Measurements from ENCODE around the gene ACOT12. TPM values are rescaled to one million over a fixed set of nuclear protein-coding genes. Genes with fewer than 3 reads are reported as not detected.
"Not testable (repeated sequence)": the region's sequence is repeated elsewhere in the genome, so short reads cannot be mapped to it uniquely, and the experiment has no call there.

The ACOT12 gene
- total RNA-seq, 2 donors from 2014 or later = not detected

DNA sequence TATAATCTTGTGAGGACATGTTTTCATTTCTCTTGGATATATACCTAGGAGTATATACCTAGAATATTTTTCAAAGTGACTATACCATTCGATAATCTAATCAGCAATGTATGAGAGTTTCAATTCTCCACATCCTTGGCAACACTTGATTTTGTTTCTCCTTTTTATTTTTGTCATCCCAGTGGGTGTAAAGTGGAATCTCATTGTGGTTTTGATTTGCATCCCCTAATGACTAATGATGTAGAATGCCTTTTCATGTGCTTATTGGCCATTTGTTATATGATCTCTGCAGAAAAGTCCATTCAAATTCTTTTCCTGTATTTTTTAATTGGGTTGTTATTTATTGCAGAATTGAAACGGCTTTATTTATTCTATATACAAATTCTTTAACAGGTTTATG, 77.4 kb downstream of the ACOT12 start:
- Mint-ChIP-seq H3K9me3 (no peaks in the 10 kb centered on the region), H3K36me3 (no peaks in the 10 kb centered on the region), H3K27ac (no peak overlapping the region)
- no peak for ATAC-seq
- DNase-seq (ENCODE audit: low spot score in 2 of 2) = no peak

DNA sequence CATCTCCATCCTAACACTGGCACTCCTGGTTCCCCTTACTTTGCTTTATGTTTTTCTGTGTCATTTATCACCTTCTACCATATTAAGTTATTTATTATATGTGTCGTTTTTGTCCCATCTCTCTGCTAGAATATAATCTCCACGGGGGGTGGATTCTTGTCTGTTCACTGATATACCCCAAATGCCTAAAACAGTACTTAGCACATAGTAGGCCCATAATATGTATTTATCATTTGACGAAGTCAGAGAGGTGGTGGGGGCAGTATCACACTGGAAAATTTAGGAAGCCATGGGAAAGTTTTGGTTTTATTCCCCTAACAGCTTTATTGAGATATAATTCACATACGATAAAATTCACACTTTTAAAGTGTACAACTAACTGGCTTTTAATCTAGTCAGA, 78.1 kb downstream of the ACOT12 start:
- Mint-ChIP-seq H3K9me3 (no peaks in the 10 kb centered on the region), H3K27ac (no peak overlapping the region), H3K36me3 (no peaks in the 10 kb centered on the region)
- DNase-seq (ENCODE audit: low spot score in 2 of 2) (no peak), ATAC-seq (no peak)

GRCh38 chr5:81315336-81315735, 78.6 kb downstream of the ACOT12 start:
- no peak overlapping the region for H3K27ac Mint-ChIP-seq
- ATAC-seq (no peak), DNase-seq (ENCODE audit: low spot score in 2 of 2) (no peak)
- no peaks in the 10 kb centered on the region for H3K36me3 Mint-ChIP-seq
- H3K9me3 Mint-ChIP-seq = no peaks in the 10 kb centered on the region

DNA sequence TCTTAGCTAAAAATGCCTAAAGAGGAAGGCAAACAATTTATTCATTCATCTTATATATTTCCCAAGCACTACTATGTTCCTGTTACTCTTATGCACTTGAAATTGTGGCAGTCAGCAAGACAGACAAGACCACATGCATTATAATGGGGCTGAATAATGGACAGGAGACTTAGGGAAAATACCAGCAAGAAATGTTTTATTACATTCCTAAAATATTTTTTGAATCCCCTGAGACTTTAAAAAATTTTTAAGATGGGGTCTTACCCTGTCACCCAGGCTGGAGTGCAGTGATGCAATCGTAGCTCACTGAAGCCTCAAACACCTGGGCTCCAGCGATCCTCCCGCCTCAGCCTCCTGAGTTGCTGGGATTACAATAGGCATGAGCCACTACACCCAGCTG, 79.4 kb downstream of the ACOT12 start:
- ATAC-seq (no peak), DNase-seq (ENCODE audit: low spot score in 2 of 2) (no peak)
- no peaks in the 10 kb centered on the region for H3K9me3 Mint-ChIP-seq
- no peak overlapping the region for H3K27ac Mint-ChIP-seq
- no peaks in the 10 kb centered on the region for H3K36me3 Mint-ChIP-seq

- no peak overlapping the region for H3K27ac Mint-ChIP-seq
- no peak for DNase-seq (ENCODE audit: low spot score in 2 of 2)
- ATAC-seq = no peak
- no peaks in the 10 kb centered on the region for H3K36me3 Mint-ChIP-seq
- no peaks in the 10 kb centered on the region for H3K9me3 Mint-ChIP-seq
Measured at GRCh38 chr5:81313686-81314085, 80.2 kb downstream of the ACOT12 start.

GRCh38 chr5:81313278-81313677, 80.7 kb downstream of the ACOT12 start:
- ATAC-seq (no peak), DNase-seq (ENCODE audit: low spot score in 2 of 2) (no peak)
- H3K9me3 Mint-ChIP-seq = no peaks in the 10 kb centered on the region
- no peaks in the 10 kb centered on the region for H3K36me3 Mint-ChIP-seq
- H3K27ac Mint-ChIP-seq = no peak overlapping the region

GRCh38 chr5:81310402-81311063, 83.4 kb downstream of the ACOT12 start:
- Mint-ChIP-seq H3K9me3 (no peaks in the 10 kb centered on the region), H3K36me3 (no peaks in the 10 kb centered on the region), H3K27ac (no peak overlapping the region)
- ATAC-seq = no peak
- DNase-seq (ENCODE audit: low spot score in 2 of 2) = no peak

DNA sequence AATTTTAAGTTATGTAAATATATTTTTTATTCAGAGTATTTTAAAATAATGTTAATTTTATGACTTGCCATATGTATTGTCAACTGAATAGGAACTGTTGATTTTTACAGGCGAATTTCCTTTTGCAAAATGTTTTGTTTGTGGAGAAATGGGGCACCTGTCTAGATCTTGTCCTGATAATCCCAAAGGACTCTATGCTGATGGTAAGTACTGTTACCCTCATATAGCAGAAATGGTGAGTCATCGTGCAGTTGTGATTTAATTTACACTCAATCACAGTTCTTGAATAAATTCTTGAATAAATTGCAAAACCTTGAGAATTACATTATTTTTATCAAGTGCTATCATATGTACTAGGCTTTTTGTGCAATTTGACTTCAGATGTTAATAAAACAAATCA, 85.1 kb downstream of the ACOT12 start:
- Mint-ChIP-seq H3K27ac (no peak overlapping the region), H3K36me3 (peaks cover 0 to 6% of the 10 kb centered on the region in 2 donors), H3K9me3 (no peaks in the 10 kb centered on the region)
- no peak for DNase-seq (ENCODE audit: low spot score in 2 of 2)
- no peak for ATAC-seq

DNA sequence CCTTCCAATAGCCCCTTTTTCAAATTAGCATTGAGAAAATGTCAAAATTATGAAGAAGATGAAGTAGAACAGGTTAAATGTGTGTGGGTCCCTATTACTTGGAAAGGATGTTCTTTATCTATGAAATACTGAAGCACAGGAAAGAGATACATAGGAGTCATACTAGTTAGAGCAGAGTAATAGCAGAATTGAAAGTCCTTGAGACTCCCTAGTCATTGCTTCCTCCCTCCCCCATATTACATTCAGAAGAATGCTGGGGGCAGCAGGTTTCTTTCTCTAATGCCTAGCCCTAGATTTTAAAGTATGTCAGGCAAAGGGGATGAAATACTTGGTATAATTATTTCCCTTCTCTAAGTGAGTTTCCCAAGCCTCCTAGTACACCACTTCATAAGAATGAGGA, 88.1 kb downstream of the ACOT12 start:
- no peak for DNase-seq (ENCODE audit: low spot score in 2 of 2)
- peaks cover 6 to 14% of the 10 kb centered on the region in 2 donors for H3K36me3 Mint-ChIP-seq
- no peak overlapping the region for H3K27ac Mint-ChIP-seq
- H3K9me3 Mint-ChIP-seq = no peaks in the 10 kb centered on the region
- peak in 1 of 2 donors; percentile 65 for ATAC-seq

- Mint-ChIP-seq H3K9me3 (no peaks in the 10 kb centered on the region), H3K27ac (no peak overlapping the region), H3K36me3 (peaks cover 6 to 18% of the 10 kb centered on the region in 2 donors)
- DNase-seq (ENCODE audit: low spot score in 2 of 2) = no peak
- no peak for ATAC-seq
Measured at GRCh38 chr5:81303563-81303962, 90.4 kb downstream of the ACOT12 start.

- ATAC-seq (no peak), DNase-seq (ENCODE audit: low spot score in 2 of 2) (no peak)
- Mint-ChIP-seq H3K27ac (peak overlapping the region in 1 of 2 donors; percentile 95), H3K9me3 (no peaks in the 10 kb centered on the region), H3K36me3 (peaks cover 6 to 18% of the 10 kb centered on the region in 2 donors)
Measured at GRCh38 chr5:81302596-81302995, 91.3 kb downstream of the ACOT12 start.

- peak within 1 kb of the TSS; percentile 95 for H3K27ac Mint-ChIP-seq
- peak; percentile 86 to 90 for DNase-seq (ENCODE audit: low spot score in 2 of 2)
- ATAC-seq = peak; percentile 95 to 98
- no peaks in the 10 kb centered on the region for H3K9me3 Mint-ChIP-seq
- peaks cover 6 to 18% of the 10 kb centered on the region in 2 donors for H3K36me3 Mint-ChIP-seq
Measured at GRCh38 chr5:81301271-81302015, 92.5 kb downstream of the ACOT12 start, which contains the start of gene ZCCHC9. Gene ZCCHC9 (plus strand): TSS chr5:81301587. CDS start chr5:81304758, 3,171 bp downstream.

- Mint-ChIP-seq H3K27ac (peak overlapping the region; percentile 95), H3K9me3 (no peaks in the 10 kb centered on the region), H3K36me3 (peaks cover 6 to 18% of the 10 kb centered on the region in 2 donors)
- ATAC-seq = no peak
- DNase-seq (ENCODE audit: low spot score in 2 of 2) = no peak
Measured at GRCh38 chr5:81300921-81301270, 93.0 kb downstream of the ACOT12 start.

DNA sequence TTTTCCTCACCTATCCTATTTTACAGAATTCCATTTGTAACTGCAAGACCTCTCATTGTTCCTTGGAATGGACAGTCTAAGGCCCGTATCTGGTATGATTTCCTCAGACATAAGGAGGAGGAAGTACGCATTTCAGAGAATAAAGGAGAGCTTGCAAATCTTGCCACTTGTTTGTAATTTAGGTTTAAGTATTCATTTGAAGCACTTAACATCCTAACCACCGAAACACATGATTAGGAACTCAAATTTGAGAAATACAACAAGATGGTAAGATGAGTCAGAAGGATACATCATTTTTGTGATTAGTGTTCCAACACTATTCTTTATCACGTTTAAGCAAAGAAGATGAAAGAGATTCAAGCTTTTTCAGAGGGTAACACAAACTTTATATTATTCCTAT, 96.4 kb downstream of the ACOT12 start:
- DNase-seq (ENCODE audit: low spot score in 2 of 2) = no peak
- Mint-ChIP-seq H3K27ac (no peak overlapping the region), H3K9me3 (peaks cover 10 to 14% of the 10 kb centered on the region in 2 donors), H3K36me3 (peaks cover 26 to 30% of the 10 kb centered on the region in 2 donors)
- no peak for ATAC-seq

DNA sequence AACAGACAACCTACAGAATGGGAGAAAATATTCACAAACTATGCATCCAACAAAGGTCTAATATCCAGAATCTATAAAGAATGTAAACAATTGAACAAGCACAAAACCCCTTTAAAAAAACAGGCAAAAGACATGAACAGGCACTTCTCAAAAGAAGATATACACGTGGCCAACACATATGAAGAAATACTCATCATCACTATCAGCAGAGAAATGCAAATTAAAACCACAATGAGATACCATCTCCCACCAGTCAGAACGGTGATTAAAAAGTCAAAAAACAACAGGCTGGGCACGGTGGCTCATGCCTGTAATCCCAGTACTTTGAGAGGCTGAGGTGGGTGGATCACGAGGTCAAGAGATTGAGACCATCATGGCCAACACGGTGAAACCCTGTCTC, 99.9 kb downstream of the ACOT12 start:
- Mint-ChIP-seq H3K36me3 (peaks cover 29 to 50% of the 10 kb centered on the region in 2 donors), H3K9me3 (peaks cover 10 to 20% of the 10 kb centered on the region in 2 donors)
- peak in 1 of 2 donors; percentile 47 for ATAC-seq
- not testable (repeated sequence) for H3K27ac Mint-ChIP-seq; DNase-seq (ENCODE audit: low spot score in 2 of 2)

DNA sequence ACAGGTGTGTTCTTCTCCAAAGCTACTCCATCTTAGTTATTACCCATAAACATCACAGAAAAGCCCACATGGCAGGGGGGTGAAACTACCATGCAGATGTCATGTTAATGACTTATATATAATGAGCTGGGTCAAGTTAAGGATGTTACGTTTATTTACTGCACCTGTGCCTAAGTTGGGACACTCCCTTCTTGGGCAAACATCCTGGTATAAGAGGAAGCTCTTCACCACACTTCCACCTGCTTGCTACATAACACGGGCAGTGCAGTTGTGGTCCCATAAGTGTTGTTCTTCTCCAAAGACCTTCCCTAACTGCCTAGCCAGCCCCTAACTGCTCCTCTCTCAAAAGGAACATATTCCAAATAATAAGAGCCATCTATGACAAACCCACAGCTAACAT, 101.8 kb downstream of the ACOT12 start:
- H3K9me3 Mint-ChIP-seq = peaks cover 10 to 20% of the 10 kb centered on the region in 2 donors

DNA sequence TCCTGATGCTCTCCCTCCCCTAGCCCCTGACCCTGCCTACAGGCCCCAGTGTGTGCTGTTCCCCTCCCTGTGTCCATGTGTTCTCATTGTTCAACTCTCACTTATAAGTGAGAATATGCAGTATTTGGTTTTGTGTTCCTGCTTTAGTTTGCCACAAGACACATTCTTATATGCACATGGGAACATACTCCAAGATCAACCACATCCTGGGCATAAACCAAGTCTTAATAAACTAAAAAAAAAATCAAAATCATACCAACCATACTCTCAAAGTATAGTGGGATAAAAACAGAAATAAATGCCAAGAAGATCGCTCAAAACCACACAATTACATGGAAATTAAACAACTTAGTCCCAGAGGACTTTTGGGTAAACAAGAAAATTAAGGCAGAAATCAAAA, 103.8 kb downstream of the ACOT12 start:
- peaks cover 10 to 20% of the 10 kb centered on the region in 2 donors for H3K9me3 Mint-ChIP-seq
- H3K27ac Mint-ChIP-seq = peak overlapping the region in 1 of 2 donors; percentile 3
- peaks cover 29 to 56% of the 10 kb centered on the region in 2 donors for H3K36me3 Mint-ChIP-seq
- ATAC-seq (no peak), DNase-seq (ENCODE audit: low spot score in 2 of 2) (no peak)

More for the DNA sequence above, 101.8 kb downstream of the ACOT12 start:
- peaks cover 29 to 50% of the 10 kb centered on the region in 2 donors for H3K36me3 Mint-ChIP-seq
- no peak for ATAC-seq
- DNase-seq (ENCODE audit: low spot score in 2 of 2) = no peak
- no peak overlapping the region for H3K27ac Mint-ChIP-seq

- ATAC-seq (peak in 1 of 2 donors; percentile 25), DNase-seq (ENCODE audit: low spot score in 2 of 2) (no peak)
Measured at GRCh38 chr5:81288021-81288433, 105.9 kb downstream of the ACOT12 start.

More at GRCh38 chr5:81288021-81288433, 105.9 kb downstream of the ACOT12 start:
- no peak overlapping the region for H3K27ac Mint-ChIP-seq
- peaks cover 18 to 37% of the 10 kb centered on the region in 2 donors for H3K36me3 Mint-ChIP-seq
- peaks cover 2 to 9% of the 10 kb centered on the region in 2 donors for H3K9me3 Mint-ChIP-seq

Measured in activated naive CD4-positive, alpha-beta T cell treated with anti-CD3 and anti-CD28 coated beads, Interleukin-2, amount 50 U/mL, for 72 hours (primary cell).